ENCODE measurements around the gene CCT5. TPM values are rescaled to one million over a fixed set of nuclear protein-coding genes. Genes with fewer than 3 reads are reported as not detected.

CCT5 gene
- total RNA-seq, 1 experiment from 2014 or later = 532 TPM

GRCh38 chr5:10300246-10300645, 50.2 kb downstream of the CCT5 start:
- Mint-ChIP-seq H3K27ac (no peak overlapping the region), H3K4me3 (no peak overlapping the region), H3K9me3 (peaks cover 3 to 6% of the 10 kb centered on the region in 2 experiments; a peak in 4 of 5 replicates), H3K4me1 (peaks cover 5 to 16% of the 10 kb centered on the region in 2 experiments), H3K27me3 (ENCODE audit: low read depth) (peaks cover 4% of the 10 kb centered on the region; the same call in 1 of the 2 replicates), H3K36me3 (ENCODE audit: insufficient read depth in 1 of 3, low read depth in 3 of 3) (peaks cover 8 to 20% (median 14%) of the 10 kb centered on the region in 3 experiments)
- Histone ChIP-seq H3K79me1 (ENCODE audit: insufficient read depth, low read depth, low read length, poor library complexity, severe bottlenecking) (no peaks in the 10 kb centered on the region), H2BK120ac (ENCODE audit: low read depth, low read length, poor library complexity, severe bottlenecking) (no peak overlapping the region), H3T11ph (ENCODE audit: low read length) (no peak overlapping the region), H3K14ac (ENCODE audit: insufficient read depth, low read length) (no peak overlapping the region), H4K8ac (replicated peaks; ENCODE audit: insufficient read length, low read depth, low read length) (no peak overlapping the region), H3K4me1 (ENCODE audit: insufficient read depth, low read length) (no peaks in the 10 kb centered on the region), H3K23ac (ENCODE audit: insufficient read length, low read depth, low read length) (no peak overlapping the region), H3K27ac (ENCODE audit: insufficient read length, low read depth, low read length) (no peak overlapping the region), H2BK20ac (ENCODE audit: low read depth, low read length, poor library complexity, severe bottlenecking) (no peak overlapping the region), H3K23me2 (ENCODE audit: insufficient read length, low read depth, low read length, poor library complexity, severe bottlenecking) (no peaks in the 10 kb centered on the region), H3K27me3 (ENCODE audit: insufficient read depth, low read length) (no peaks in the 10 kb centered on the region), H2BK5ac (ENCODE audit: insufficient read length, low read length) (no peak overlapping the region), H2BK12ac (ENCODE audit: insufficient read length, low read depth, low read length) (no peak overlapping the region), H4K91ac (ENCODE audit: insufficient read length, low read depth, low read length) (no peak overlapping the region), H4K20me1 (ENCODE audit: control insufficient read depth, insufficient read depth, insufficient read length) (no peaks in the 10 kb centered on the region), H2AFZ (ENCODE audit: low read length) (no peak overlapping the region), H3K79me2 (ENCODE audit: insufficient read depth, low read length) (no peaks in the 10 kb centered on the region; the same call in 1 of the 2 replicates), H3K4ac (ENCODE audit: low read depth, low read length) (no peak overlapping the region), H2AK5ac (ENCODE audit: insufficient read length, low read length) (no peak overlapping the region), H3K9me3 (ENCODE audit: control insufficient read depth, low read depth, low read length) (no peaks in the 10 kb centered on the region), H2BK15ac (ENCODE audit: low read depth, low read length) (0 out of 2 replicates have a peak overlapping the region, but pooled peaks have one; percentile 58), H3K9ac (ENCODE audit: extremely low read depth, insufficient read length, low read length) (no peak overlapping the region), H3K56ac (ENCODE audit: insufficient read length, low read depth, low read length) (peak overlapping the region; percentile 93), H3K18ac (ENCODE audit: insufficient read length, low read depth, low read length) (no peak overlapping the region), H4K5ac (ENCODE audit: insufficient read length, low read depth, low read length) (no peak overlapping the region), H3K4me2 (ENCODE audit: insufficient read depth, insufficient read length, low read length) (no peak overlapping the region)
- WGBS (ENCODE audit: extremely low coverage, insufficient read length, low lambda C conversion rate) = no CpG with 5 or more reads among the region's 5 CpGs
- TF ChIP-seq, protein P1, sequence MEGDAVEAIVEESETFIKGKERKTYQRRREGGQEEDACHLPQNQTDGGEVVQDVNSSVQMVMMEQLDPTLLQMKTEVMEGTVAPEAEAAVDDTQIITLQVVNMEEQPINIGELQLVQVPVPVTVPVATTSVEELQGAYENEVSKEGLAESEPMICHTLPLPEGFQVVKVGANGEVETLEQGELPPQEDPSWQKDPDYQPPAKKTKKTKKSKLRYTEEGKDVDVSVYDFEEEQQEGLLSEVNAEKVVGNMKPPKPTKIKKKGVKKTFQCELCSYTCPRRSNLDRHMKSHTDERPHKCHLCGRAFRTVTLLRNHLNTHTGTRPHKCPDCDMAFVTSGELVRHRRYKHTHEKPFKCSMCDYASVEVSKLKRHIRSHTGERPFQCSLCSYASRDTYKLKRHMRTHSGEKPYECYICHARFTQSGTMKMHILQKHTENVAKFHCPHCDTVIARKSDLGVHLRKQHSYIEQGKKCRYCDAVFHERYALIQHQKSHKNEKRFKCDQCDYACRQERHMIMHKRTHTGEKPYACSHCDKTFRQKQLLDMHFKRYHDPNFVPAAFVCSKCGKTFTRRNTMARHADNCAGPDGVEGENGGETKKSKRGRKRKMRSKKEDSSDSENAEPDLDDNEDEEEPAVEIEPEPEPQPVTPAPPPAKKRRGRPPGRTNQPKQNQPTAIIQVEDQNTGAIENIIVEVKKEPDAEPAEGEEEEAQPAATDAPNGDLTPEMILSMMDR (conservative IDR thresholded peaks at IDR 0.05) = no peak
- no peak for DNase-seq

Data from H9 (cell line).